CD4-positive, alpha-beta T cell treated with Interleukin-10 for 1 hour (primary cell): ENCODE results near the gene SPOCK3.
"Not testable (repeated sequence)": the region's sequence is repeated elsewhere in the genome, so short reads cannot be mapped to it uniquely, and the experiment has no call there.

Experiments used
- DNase-seq: peaks from one replicate; pipeline ENCODE4 v3.0.0-alpha.2; 2020

Gene SPOCK3

GRCh38 chr4:166798126-166798525, 436.2 kb downstream of the SPOCK3 start:
- no peak for DNase-seq

GRCh38 chr4:166777760-166778159, 456.5 kb downstream of the SPOCK3 start:
- DNase-seq: no peak

GRCh38 chr4:166763018-166763417, 471.3 kb downstream of the SPOCK3 start:
- DNase-seq: no peak

GRCh38 chr4:166741742-166742141, 492.6 kb downstream of the SPOCK3 start:
- no peak for DNase-seq

DNA sequence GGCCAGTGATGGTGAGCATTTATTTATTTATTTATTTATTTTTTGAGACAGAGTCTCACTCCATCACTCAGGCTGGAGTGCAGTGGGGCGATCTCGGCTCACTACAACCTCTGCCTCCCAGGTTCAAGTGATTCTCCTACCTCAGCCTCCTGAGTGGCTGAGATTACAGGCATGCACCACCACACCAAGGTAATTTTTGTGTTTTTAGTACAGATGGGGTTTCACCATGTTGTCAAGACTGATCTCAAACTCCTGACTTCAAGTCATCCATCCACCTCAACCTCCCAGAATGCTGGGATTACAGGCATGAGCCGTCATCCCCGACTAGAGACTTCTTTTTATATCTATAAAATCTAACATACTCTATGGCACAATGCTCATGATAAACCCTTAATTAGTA, 495.1 kb downstream of the SPOCK3 start:
- DNase-seq: not testable (repeated sequence)

DNA sequence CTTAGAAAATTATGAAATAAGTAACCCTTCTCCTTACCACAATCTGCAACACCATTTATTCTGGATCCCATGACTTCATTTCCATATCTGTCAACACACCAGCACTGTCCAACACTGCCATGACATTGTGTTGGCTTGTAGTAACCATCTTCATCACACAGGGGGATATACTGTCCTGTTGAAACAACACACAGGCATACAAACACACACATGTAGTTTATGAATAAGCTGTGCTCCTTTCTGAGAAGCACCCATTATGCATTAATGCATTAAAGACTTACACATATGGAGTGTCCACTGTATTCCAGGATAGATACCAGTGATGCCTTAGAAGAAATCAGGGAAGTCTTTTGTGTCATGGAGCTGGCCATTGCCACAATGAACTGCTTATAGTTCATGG, 496.9 kb downstream of the SPOCK3 start:
- DNase-seq: no peak

GRCh38 chr4:166735553-166735952, 498.7 kb downstream of the SPOCK3 start:
- no peak for DNase-seq

- DNase-seq: no peak
Measured at GRCh38 chr4:166734797-166735196, 499.5 kb downstream of the SPOCK3 start.

DNA sequence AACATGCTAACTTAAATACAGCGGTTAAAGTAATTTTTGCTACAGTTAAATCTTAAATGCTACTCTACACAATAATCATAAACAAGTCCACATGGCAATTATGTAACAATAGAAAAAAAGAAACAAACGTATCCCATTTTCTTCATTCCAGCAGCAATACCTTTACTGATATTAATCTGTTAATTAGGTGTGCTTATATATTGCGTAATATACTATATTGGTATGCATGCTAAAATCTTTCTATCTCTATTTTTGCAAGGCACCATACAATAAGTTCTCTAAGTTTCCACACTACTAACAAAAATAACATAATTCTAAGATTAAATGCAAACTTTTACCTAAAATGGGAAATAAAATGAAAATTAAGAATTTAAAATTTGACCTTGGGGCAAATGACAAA, 500.6 kb downstream of the SPOCK3 start:
- DNase-seq: no peak

DNA sequence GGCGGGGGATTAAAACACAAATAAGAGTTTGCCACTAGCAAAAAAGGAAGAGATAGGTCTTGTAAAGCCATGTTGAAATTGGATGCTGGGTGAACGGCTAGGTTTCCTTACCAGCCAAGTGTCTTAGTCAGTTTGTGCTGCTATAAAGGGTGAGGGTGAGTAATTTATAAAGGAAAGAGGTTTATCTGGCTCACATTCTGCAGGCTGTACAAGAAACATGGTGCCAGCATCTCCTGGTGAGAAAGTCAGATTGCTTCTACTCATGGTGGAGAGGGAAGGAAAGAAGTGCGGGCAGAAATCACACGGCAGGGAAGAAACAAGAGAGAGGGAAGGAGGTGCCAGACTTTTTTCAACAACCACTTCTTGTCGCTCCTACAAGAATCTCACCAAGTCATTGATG, 507.5 kb downstream of the SPOCK3 start:
- no peak for DNase-seq

GRCh38 chr4:166724369-166724768, 509.9 kb downstream of the SPOCK3 start:
- no peak for DNase-seq

DNA sequence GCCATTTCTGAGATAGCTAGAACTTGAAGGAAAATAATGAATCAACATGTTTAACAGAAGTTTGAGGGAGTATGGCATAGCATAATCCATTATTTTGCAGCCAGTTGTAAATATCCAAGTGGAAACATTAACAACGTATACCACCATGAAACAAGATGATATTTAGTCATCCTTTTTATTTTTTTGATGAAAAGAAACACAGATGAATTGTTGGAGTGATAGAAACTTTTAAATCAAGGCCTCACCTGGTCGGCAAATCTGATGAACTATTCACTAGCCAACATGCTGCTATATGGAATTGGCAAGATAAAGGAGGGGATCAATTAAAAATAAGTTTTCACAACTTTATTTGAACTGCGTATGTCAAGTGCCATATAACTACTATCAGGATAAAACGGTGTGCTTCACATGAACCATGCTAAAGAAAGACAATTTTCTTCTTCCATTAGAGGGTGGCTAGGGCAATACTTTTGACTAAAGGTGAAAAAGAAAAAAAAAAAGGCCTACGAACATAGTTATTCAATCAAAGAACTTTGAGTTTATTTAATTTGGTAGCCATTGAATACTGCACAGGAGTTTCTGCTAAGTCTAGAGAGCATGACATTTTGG, 510.7 kb downstream of the SPOCK3 start:
- DNase-seq: no peak

GRCh38 chr4:166715748-166716713, 518.3 kb downstream of the SPOCK3 start:
- not testable (repeated sequence) for DNase-seq

DNA sequence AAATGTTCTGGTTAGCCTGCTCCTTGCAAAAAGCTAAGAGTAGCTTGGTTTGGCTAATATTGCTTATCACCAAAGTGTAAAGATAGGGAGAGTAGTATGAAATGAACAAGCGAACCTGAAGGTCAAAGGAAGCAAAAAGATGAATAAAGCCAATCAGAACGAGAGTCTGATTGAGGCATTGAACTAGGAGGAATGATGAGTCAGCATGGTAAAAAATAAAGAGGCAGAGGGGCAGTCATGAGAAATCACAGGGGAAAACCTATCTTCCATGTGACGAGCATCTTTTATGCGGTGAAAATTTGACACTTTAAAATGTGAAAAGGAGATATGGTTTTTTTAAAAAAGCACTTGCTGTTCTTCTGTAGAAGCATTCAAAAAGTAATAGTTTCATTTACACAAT, 533.7 kb downstream of the SPOCK3 start:
- no peak for DNase-seq

DNA sequence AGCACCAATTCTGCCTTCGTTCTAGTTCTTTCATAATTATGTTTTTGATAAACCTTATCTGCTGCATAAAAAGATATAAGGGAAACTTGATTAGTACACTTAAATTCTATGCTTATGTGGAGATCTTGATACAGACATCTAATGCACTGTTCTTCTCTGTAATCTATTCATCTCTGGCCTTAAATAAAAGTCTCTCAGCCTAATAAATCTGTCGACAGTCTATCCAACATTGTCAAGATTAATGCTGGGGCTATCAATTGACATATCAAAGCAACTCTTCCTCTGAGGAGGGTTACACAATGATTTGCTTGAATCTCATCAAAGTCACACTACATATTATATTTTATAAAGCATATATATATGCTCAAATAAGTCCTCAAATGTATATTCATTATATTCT, 545.5 kb downstream of the SPOCK3 start:
- DNase-seq: no peak

DNA sequence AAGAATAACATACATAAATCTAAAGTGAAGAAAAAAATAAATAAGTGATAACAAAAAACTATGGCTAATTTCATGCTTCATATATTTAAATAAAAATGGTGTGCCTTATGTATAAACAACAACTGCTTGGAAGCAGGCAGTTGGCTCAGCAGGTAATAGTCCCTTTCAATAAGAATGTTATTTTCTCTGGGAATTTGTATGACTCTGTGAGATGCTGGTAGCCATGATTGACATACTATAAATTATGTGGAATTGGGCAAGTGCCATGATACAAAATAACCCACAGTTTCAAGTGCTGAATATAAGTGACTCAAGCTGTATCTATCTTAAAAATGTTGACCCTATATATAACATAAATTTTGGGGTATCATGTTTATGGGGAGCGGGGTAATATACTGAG, 546.5 kb downstream of the SPOCK3 start:
- no peak for DNase-seq
